ENCODE data around the gene ZNF423. TPM values are rescaled to one million over a fixed set of nuclear protein-coding genes. Genes with fewer than 3 reads are reported as not detected.

The ZNF423 gene
- total RNA-seq, 6 experiments from 2014 or later, result 0.43 to 1.2 (median 0.89) TPM

DNA sequence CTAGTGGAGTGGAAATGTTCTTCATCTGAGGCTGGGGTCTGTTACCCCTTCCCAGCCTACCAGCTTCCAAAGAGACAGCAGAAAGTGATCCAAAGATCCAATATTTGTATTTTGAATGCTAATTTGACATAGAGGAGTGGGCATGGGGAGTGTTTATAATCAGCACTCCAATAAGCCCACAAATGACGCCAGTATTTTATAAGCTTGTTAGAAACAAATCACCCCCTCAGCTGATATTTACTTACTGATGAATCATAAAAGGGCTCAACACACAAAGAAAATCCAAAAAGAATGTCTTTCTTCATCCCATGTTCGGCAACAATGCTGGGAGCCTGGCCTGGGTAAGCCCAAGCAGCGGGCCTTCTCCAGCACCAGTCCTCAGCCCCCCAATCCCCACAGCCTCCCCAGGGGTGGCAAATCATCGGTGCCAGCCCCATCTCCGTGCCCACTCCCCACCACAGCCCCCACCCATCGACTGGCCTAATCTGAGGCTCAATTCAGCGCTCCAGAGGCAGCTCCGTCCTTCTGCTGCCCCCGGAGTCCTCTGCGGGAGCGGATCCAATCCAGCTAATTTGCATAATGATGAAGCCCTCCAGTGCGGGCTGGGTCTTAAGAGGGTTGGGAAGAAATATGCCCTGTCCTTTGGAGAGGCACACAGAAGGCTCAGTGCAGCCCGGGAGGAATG lies 312.8 kb downstream of the ZNF423 start:
- Histone ChIP-seq H3K27me3 (no peaks in the 10 kb centered on the region), H3K36me3 (no peaks in the 10 kb centered on the region), H3K4me1 (no peaks in the 10 kb centered on the region), H3K4me3 (no peak overlapping the region), H3K9me3 (no peaks in the 10 kb centered on the region), H3K27ac (no peak overlapping the region)
- intact Hi-C loops (cut with DNase I), result no loop called here
- TF ChIP-seq, protein P1, sequence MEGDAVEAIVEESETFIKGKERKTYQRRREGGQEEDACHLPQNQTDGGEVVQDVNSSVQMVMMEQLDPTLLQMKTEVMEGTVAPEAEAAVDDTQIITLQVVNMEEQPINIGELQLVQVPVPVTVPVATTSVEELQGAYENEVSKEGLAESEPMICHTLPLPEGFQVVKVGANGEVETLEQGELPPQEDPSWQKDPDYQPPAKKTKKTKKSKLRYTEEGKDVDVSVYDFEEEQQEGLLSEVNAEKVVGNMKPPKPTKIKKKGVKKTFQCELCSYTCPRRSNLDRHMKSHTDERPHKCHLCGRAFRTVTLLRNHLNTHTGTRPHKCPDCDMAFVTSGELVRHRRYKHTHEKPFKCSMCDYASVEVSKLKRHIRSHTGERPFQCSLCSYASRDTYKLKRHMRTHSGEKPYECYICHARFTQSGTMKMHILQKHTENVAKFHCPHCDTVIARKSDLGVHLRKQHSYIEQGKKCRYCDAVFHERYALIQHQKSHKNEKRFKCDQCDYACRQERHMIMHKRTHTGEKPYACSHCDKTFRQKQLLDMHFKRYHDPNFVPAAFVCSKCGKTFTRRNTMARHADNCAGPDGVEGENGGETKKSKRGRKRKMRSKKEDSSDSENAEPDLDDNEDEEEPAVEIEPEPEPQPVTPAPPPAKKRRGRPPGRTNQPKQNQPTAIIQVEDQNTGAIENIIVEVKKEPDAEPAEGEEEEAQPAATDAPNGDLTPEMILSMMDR (IDR thresholded peaks at IDR 0.05), result no peak
- no peak for TF ChIP-seq POLR2A (IDR thresholded peaks at IDR 0.05)
- ATAC-seq (no peak), DNase-seq (no peak)
- WGBS (ENCODE audit: insufficient coverage, low coverage, low lambda C conversion rate, missing lambda C conversion rate), result 75% methylated on average over 12 of the region's 13 CpGs

DNA sequence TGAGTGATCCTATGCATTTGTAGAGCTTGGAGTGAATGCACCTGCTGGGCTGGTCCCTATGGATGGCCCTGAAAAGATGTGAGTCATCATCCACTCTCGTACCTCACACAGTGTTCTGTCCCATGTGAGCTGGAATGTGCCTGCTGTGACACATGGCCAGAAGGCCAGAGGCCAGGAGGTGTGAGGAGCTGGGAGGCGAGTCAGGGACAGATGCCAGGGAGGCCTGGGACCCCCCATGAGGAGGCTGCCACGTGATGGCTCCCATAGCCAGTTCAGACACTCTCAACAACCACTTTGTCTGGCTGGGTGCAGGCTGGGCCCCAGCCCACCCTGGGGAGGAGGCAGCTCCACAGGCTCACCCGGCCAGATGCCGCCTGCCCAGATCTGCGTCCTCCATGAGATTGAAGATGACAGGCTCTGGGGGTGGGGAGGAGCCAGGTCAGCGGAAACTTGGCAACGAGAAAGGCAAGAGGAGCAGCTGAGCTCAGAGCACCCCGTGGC lies 313.5 kb downstream of the ZNF423 start:
- Histone ChIP-seq H3K27me3 (no peaks in the 10 kb centered on the region), H3K4me1 (no peaks in the 10 kb centered on the region), H3K4me3 (no peak overlapping the region), H3K9me3 (no peaks in the 10 kb centered on the region), H3K27ac (no peak overlapping the region), H3K36me3 (no peaks in the 10 kb centered on the region)
- ATAC-seq (no peak), DNase-seq (no peak)
- 83% methylated on average over 1 of the region's 9 CpGs for WGBS (ENCODE audit: insufficient coverage, low coverage, low lambda C conversion rate, missing lambda C conversion rate)
- intact Hi-C loops (cut with DNase I), result no loop called here
- TF ChIP-seq POLR2A (IDR thresholded peaks at IDR 0.05), result no peak
- TF ChIP-seq, protein P1 (IDR thresholded peaks at IDR 0.05), result no peak

DNA sequence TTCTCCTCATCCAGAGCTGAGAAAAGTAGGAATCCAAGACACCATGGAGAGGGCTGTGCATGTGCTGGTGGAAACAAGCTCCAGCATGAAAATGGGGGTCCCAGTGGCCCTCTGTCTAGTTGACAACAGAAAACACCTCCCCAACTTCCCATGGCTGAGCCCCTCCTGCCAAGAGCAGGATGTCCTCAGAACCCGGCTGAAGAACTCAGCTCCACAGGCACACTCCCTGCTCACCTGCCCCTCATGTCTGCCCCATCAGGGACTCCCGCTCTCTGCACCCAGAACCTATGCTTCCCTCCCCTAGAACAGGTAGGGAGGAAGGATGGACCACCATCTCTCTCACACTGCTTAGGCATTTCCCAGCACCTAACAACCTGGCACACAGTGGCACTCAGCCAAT lies 315.1 kb downstream of the ZNF423 start:
- Histone ChIP-seq H3K9me3 (no peaks in the 10 kb centered on the region), H3K27ac (no peak overlapping the region), H3K4me3 (no peak overlapping the region), H3K4me1 (no peaks in the 10 kb centered on the region), H3K27me3 (no peaks in the 10 kb centered on the region), H3K36me3 (no peaks in the 10 kb centered on the region)
- 67% methylated on average over 2 of the region's 2 CpGs for WGBS (ENCODE audit: insufficient coverage, low coverage, low lambda C conversion rate, missing lambda C conversion rate)
- TF ChIP-seq, protein P1 (IDR thresholded peaks at IDR 0.05), result no peak
- no peak for TF ChIP-seq POLR2A (IDR thresholded peaks at IDR 0.05)
- DNase-seq (no peak), ATAC-seq (no peak)
- intact Hi-C loops (cut with DNase I), result no loop called here

DNA sequence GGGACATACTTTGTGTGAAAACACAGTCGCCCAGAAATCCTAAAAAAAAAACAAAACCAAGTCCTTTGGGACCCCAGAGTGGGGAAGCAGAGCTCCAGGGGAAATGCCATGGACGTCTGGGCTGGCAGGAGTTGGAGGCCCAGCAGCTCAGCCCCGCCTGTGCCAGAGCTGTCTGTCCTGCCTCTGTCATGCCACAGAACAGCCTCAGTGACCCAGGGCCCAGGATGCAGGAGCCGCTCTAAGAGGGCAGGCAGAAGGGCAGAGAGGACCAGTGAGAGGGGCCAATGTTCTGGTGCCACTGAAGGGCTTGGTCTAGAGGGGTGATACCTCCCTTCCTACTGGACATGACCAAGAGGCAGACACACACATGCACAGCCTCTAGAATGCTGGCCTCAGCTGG lies 316.2 kb downstream of the ZNF423 start:
- H3K27ac ChIP-seq, result no peak overlapping the region
- no peaks in the 10 kb centered on the region for H3K27me3 ChIP-seq
- intact Hi-C loops (cut with DNase I), result no loop called here
- H3K4me3 ChIP-seq, result no peak overlapping the region
- 61% methylated on average over 3 of the region's 4 CpGs for WGBS (ENCODE audit: insufficient coverage, low coverage, low lambda C conversion rate, missing lambda C conversion rate)
- no peaks in the 10 kb centered on the region for H3K36me3 ChIP-seq
- no peak for ATAC-seq
- H3K4me1 ChIP-seq, result no peaks in the 10 kb centered on the region
- no peak for DNase-seq
- TF ChIP-seq, protein P1 (IDR thresholded peaks at IDR 0.05), result no peak
- no peak for TF ChIP-seq POLR2A (IDR thresholded peaks at IDR 0.05)
- no peaks in the 10 kb centered on the region for H3K9me3 ChIP-seq

Measured in right lobe of liver (tissue), 6 donors.